Osteoblast (primary cell): ENCODE results near the gene CNKSR3. TPM values are rescaled to one million over a fixed set of nuclear protein-coding genes. Genes with fewer than 3 reads are reported as not detected.

Experiments used
- DNase-seq: peaks from one replicate; pipeline ENCODE4 v3.0.0; 2011; ENCODE audit warnings: low spot score, mixed read lengths; ENCODE audit not compliant: insufficient read length; ENCODE audit errors: missing footprints
- H2AFZ ChIP-seq: 2 replicates; pipeline ENCODE4 v1.6.0; 2011; ENCODE audit warnings: mild to moderate bottlenecking, low read length
- H3K27ac ChIP-seq: 2 replicates; pipeline ENCODE4 v1.5.1; 2011; ENCODE audit warnings: mild to moderate bottlenecking, low read depth, low read length, moderate library complexity
- H3K27me3 ChIP-seq: 2 replicates; pipeline ENCODE4 v1.6.0; 2012; ENCODE audit warnings: mild to moderate bottlenecking, control low read depth, inconsistent platforms, low read length, moderate library complexity; ENCODE audit not compliant: insufficient read depth
- H3K36me3 ChIP-seq: 2 replicates; pipeline ENCODE4 v1.5.1; 2011; ENCODE audit warnings: mild to moderate bottlenecking, low read length, control low read depth, moderate library complexity; ENCODE audit not compliant: insufficient read depth
- H3K4me1 ChIP-seq: 2 replicates; pipeline ENCODE4 v1.5.1; 2011; ENCODE audit warnings: mild to moderate bottlenecking, low read length, control low read depth, moderate library complexity; ENCODE audit not compliant: insufficient read depth
- H3K4me2 ChIP-seq: 2 replicates; pipeline ENCODE4 v1.6.0; 2011; ENCODE audit warnings: mild to moderate bottlenecking, low read length; ENCODE audit not compliant: insufficient read depth
- H3K4me3 ChIP-seq: fragments of 200-600 bp; sonication (generic); 3 replicates; pipeline ENCODE4 v1.5.1; 2012; ENCODE audit warnings: mild to moderate bottlenecking, low read length, inconsistent platforms; ENCODE audit not compliant: insufficient read depth
- H3K79me2 ChIP-seq: 2 replicates; pipeline ENCODE4 v1.6.0; 2012; ENCODE audit warnings: mild to moderate bottlenecking, low read length, control low read depth, inconsistent platforms; ENCODE audit not compliant: insufficient read depth
- H3K9me3 ChIP-seq: 2 replicates; pipeline ENCODE4 v1.5.1; 2011; ENCODE audit warnings: low read depth, low read length, control low read depth
- H4K20me1 ChIP-seq: 2 replicates; pipeline ENCODE4 v1.6.0; 2012; ENCODE audit warnings: mild to moderate bottlenecking, low read length, control low read depth; ENCODE audit not compliant: insufficient read depth
- total RNA-seq: library from RNA; depleted of rRNA; stranded (reverse); fragments of >200 nt; gene quantifications from 2 replicates; pipeline ENCODE4 v1.2.3, GENCODE V29; 2012
- TF ChIP-seq, protein P1 (sequence below): IDR thresholded peaks from 2 replicates; pipeline ENCODE4 v1.5.1; 2011; ENCODE audit warnings: mild to moderate bottlenecking, low read depth, low read length, moderate library complexity; ENCODE audit errors: extremely low read depth

Gene CNKSR3
- total RNA-seq, 1 donor: 5.4 TPM

DNA sequence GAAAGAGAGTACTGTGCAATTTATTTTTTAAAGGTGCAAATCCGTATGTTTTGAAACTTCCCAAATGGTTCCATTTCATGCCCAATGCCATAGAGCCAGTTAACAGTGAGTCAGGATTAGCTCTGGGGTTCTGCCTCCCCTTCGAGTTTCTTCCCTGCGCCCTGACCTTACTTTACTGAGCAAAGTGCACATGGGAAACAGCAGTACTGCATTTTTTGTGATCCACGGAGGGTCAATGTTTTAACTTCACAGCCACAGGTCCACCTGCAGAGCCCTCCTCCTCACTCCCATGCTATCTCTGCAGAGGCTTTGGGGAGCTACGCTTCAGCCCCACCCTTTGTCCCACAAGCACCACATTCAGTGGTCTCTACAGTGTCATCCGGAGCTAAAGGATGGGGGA lies 44.0 kb upstream of the CNKSR3 start:
- no peak for DNase-seq
- H3K4me3 ChIP-seq: no peak overlapping the region
- no peaks in the 10 kb centered on the region for H3K36me3 ChIP-seq
- no peak overlapping the region for H3K27ac ChIP-seq
- no peaks in the 10 kb centered on the region for H3K9me3 ChIP-seq
- peaks cover 18% of the 10 kb centered on the region for H3K27me3 ChIP-seq
- no peaks in the 10 kb centered on the region for H4K20me1 ChIP-seq
- no peaks in the 10 kb centered on the region for H3K79me2 ChIP-seq
- no peak overlapping the region for H3K4me2 ChIP-seq
- H3K4me1 ChIP-seq: no peaks in the 10 kb centered on the region
- no peak overlapping the region for H2AFZ ChIP-seq
- TF ChIP-seq, protein P1, sequence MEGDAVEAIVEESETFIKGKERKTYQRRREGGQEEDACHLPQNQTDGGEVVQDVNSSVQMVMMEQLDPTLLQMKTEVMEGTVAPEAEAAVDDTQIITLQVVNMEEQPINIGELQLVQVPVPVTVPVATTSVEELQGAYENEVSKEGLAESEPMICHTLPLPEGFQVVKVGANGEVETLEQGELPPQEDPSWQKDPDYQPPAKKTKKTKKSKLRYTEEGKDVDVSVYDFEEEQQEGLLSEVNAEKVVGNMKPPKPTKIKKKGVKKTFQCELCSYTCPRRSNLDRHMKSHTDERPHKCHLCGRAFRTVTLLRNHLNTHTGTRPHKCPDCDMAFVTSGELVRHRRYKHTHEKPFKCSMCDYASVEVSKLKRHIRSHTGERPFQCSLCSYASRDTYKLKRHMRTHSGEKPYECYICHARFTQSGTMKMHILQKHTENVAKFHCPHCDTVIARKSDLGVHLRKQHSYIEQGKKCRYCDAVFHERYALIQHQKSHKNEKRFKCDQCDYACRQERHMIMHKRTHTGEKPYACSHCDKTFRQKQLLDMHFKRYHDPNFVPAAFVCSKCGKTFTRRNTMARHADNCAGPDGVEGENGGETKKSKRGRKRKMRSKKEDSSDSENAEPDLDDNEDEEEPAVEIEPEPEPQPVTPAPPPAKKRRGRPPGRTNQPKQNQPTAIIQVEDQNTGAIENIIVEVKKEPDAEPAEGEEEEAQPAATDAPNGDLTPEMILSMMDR: no peak

DNA sequence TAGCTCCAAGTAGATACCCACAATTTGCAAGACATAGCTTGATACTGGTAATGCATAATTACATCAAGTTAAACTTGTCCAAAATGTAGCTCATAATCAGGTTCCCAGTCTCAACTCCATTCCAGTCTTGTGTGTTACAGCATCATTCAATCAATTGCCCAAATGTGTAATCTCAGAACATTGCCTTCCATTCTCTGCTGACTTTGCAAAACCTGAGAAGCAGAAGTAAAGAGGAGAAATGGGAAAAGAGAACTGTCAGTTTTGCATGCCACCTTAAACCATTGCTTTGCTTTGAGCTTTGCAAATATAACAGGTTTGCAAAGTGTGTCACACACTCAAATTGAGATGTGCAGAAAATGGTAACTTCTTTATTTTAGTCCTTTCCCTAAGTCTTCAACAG lies 40.3 kb upstream of the CNKSR3 start:
- H3K4me2 ChIP-seq: no peak overlapping the region
- no peaks in the 10 kb centered on the region for H4K20me1 ChIP-seq
- H2AFZ ChIP-seq: no peak overlapping the region
- no peaks in the 10 kb centered on the region for H3K36me3 ChIP-seq
- H3K9me3 ChIP-seq: no peaks in the 10 kb centered on the region
- no peak overlapping the region for H3K4me3 ChIP-seq
- H3K27me3 ChIP-seq: peaks cover 18% of the 10 kb centered on the region
- TF ChIP-seq, protein P1: no peak
- no peaks in the 10 kb centered on the region for H3K79me2 ChIP-seq
- H3K27ac ChIP-seq: no peak overlapping the region
- H3K4me1 ChIP-seq: peaks cover 6% of the 10 kb centered on the region
- no peak for DNase-seq

DNA sequence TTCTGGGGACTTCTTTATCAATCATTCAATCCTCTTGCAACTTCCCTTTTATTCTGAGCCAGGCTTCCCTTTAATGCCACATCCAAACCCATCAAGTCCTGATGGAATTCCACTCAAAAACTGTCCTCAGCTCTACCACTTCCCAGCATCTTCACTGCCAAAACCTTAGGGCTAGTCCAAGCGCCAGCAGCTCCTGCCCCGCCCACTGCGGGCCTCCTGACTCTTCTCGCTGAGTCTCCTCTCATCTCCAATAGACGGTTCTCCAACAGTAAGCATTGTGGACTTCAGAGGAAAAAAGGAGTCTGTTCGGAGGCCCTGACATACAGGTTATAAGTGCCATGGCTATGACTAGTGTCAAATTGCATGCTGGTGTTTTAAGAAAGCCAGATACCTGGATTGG lies 38.7 kb upstream of the CNKSR3 start:
- H3K9me3 ChIP-seq: no peaks in the 10 kb centered on the region
- H3K4me1 ChIP-seq: peaks cover 6% of the 10 kb centered on the region
- TF ChIP-seq, protein P1: no peak
- no peak overlapping the region for H3K27ac ChIP-seq
- H3K4me3 ChIP-seq: no peak overlapping the region
- no peaks in the 10 kb centered on the region for H3K36me3 ChIP-seq
- H2AFZ ChIP-seq: no peak overlapping the region
- no peak overlapping the region for H3K4me2 ChIP-seq
- H4K20me1 ChIP-seq: no peaks in the 10 kb centered on the region
- H3K27me3 ChIP-seq: peaks cover 18% of the 10 kb centered on the region
- no peaks in the 10 kb centered on the region for H3K79me2 ChIP-seq
- DNase-seq: no peak

DNA sequence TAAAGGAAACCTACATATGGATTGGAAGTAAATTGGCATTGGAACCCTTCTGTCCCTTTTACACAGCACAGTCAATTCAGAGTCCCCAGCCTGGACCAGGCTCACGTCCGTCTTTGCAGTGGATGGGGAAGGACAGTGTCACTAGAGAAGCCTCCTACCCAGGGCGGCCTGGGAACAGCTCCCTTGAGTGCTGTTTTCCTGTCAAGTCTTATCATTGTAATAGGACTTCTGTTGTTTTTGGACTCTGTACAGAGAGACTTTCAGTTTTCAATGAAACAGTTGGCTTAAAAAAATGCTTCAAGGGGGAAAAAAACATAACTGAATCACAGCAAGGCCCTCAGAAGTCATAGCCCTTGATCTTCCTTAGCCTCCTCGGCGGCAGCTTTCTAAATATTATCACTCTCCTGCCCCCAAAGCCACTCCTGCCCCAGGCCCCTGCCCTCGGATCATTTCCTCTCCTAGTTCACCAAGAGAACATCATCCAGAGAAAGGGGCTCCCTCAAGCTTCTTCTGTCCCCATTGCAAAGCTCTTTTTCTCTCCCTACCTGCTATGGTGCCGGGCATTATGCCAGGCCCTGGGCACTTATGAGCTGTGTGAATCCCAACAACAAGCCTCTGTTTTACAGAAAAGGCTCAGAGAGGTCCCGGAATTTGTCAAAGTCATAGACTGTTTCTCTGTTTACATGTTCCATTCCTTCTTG lies 37.8 kb upstream of the CNKSR3 start:
- no peaks in the 10 kb centered on the region for H4K20me1 ChIP-seq
- TF ChIP-seq, protein P1: no peak
- no peaks in the 10 kb centered on the region for H3K36me3 ChIP-seq
- no peak overlapping the region for H3K27ac ChIP-seq
- H3K9me3 ChIP-seq: no peaks in the 10 kb centered on the region
- peaks cover 6% of the 10 kb centered on the region for H3K4me1 ChIP-seq
- H3K4me3 ChIP-seq: peak overlapping the region; percentile 17
- DNase-seq: peak; percentile 76
- peaks cover 15% of the 10 kb centered on the region for H3K27me3 ChIP-seq
- no peak overlapping the region for H2AFZ ChIP-seq
- H3K4me2 ChIP-seq: peak overlapping the region; percentile 74
- H3K79me2 ChIP-seq: no peaks in the 10 kb centered on the region
